Measurements from ENCODE around the gene UTP14C.

DNA sequence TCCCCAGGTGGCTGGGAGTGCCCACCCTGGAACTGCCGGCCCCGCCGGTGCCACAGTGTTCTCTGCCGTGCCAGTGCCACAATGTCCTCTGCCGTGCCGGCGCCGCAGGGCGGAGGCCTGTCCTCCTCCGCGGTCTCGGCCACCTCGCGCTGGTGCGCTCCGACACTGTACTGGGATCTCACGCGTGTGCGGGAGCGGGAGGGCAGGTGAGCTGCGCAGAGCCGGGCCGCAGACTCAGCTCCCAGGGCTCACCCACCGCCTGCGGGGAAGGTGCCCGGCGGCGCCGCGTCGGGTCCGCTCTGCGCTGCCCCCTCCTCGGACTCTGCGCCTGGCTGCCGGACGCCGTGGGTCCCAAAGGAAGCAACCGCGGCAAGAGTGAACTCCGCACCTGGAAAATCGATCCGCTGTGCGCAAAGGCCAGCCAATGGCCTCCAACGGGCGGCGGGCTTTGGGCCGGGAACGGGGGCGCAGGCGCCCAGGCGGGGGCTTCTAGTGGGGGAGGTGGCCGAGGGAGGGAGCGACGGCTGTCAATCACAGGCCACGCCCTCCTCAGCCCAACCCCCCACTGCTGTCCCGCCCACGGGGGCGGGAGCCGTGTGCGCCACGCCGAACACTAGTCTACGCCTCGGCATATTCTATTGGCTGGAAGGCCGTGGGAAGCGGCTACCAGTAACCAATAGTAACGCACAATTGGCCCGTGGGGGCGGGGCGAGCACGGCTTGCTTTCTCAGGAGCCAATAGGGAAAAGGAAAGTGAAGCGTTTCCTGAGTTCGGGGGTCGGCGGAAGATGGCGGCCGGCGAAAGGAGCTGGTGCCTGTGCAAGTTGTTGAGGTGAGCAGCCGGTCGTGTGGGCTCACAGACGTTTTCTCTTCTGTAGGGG is 12.6 kb upstream of the UTP14C start, which contains the start of gene ALG11:
- TF ChIP-seq, protein P1, sequence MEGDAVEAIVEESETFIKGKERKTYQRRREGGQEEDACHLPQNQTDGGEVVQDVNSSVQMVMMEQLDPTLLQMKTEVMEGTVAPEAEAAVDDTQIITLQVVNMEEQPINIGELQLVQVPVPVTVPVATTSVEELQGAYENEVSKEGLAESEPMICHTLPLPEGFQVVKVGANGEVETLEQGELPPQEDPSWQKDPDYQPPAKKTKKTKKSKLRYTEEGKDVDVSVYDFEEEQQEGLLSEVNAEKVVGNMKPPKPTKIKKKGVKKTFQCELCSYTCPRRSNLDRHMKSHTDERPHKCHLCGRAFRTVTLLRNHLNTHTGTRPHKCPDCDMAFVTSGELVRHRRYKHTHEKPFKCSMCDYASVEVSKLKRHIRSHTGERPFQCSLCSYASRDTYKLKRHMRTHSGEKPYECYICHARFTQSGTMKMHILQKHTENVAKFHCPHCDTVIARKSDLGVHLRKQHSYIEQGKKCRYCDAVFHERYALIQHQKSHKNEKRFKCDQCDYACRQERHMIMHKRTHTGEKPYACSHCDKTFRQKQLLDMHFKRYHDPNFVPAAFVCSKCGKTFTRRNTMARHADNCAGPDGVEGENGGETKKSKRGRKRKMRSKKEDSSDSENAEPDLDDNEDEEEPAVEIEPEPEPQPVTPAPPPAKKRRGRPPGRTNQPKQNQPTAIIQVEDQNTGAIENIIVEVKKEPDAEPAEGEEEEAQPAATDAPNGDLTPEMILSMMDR (IDR thresholded peaks at IDR 0.05) = no peak
- TF ChIP-seq POLR2AphosphoS5 (IDR thresholded peaks at IDR 0.05; ENCODE audit: low read depth, low read length) = peak; percentile 58; the same call in 1 of the 2 replicates

All from Panc1 (cell line).